Lung (tissue), 12 donors: ENCODE measurements around the gene ANTXR2. TPM values are rescaled to one million over a fixed set of nuclear protein-coding genes. Genes with fewer than 3 reads are reported as not detected.

Experiments used
- ATAC-seq: fragments of 200-7000 bp; cut with Tn5 transposase; one replicate; pipeline ENCODE4 v1.9.1; 2020; ENCODE audit warnings: moderate number of reproducible peaks; ENCODE audit not compliant: insufficient read depth, low FRiP score
- DNase-seq, 3 donors: peaks; one replicate each; pipeline ENCODE4 v3.0.0-alpha.2; 2013 to 2017
- H3K27ac ChIP-seq, 2 donors: one replicate each; pipeline ENCODE4 v1.5.1; 2013; ENCODE audit warnings: mild to moderate bottlenecking in 2 of 2, moderate library complexity in 2 of 2, control low read depth in 1 of 2, inconsistent platforms in 1 of 2, low read depth in 1 of 2, low read length in 1 of 2
- H3K27me3 ChIP-seq, 3 donors: one replicate each; pipeline ENCODE4 v1.5.1; 2013; ENCODE audit warnings: low read length in 2 of 3; ENCODE audit not compliant: control insufficient read depth in 3 of 3, insufficient read depth in 3 of 3
- H3K36me3 ChIP-seq, 4 donors: one replicate each; pipeline ENCODE4 v1.5.1; 2013; ENCODE audit warnings: low read length in 4 of 4, mild to moderate bottlenecking in 1 of 4, moderate library complexity in 1 of 4; ENCODE audit not compliant: control insufficient read depth in 4 of 4, insufficient read depth in 4 of 4
- H3K4me1 ChIP-seq, 5 donors: one replicate each; pipeline ENCODE4 v1.5.1; 2013; ENCODE audit warnings: low read length in 5 of 5, mild to moderate bottlenecking in 2 of 5, moderate library complexity in 1 of 5; ENCODE audit not compliant: control insufficient read depth in 5 of 5, insufficient read depth in 5 of 5
- H3K4me3 ChIP-seq: one replicate; pipeline ENCODE4 v1.5.1; 2013; ENCODE audit warnings: mild to moderate bottlenecking, control low read depth, moderate library complexity
- H3K9ac ChIP-seq, 2 donors: one replicate each; pipeline ENCODE4 v1.5.1; 2013; ENCODE audit warnings: low read length in 2 of 2, control low read depth in 1 of 2; ENCODE audit not compliant: insufficient read depth in 1 of 2
- H3K9me3 ChIP-seq, 4 donors: one replicate each; pipeline ENCODE4 v1.5.1; 2013; ENCODE audit warnings: low read length in 3 of 4, mild to moderate bottlenecking in 1 of 4, moderate library complexity in 1 of 4; ENCODE audit not compliant: control insufficient read depth in 4 of 4, insufficient read depth in 3 of 4
- CTCF ChIP-seq: IDR thresholded peaks from 2 replicates; pipeline ENCODE4 v1.5.1; 2012; ENCODE audit warnings: mild to moderate bottlenecking; ENCODE audit errors: control extremely low read depth, extremely low read depth
- WGBS, 2 donors: extraction: QIAGEN DNeasy Blood & Tissue Kit; methylation state at CpG; one replicate each; pipeline ENCODE4 v1.1.7; 2013; 5-methylcytosine and 5-hydroxymethylcytosine counted together
- polyA plus RNA-seq, 2 donors: library from polyadenylated mRNA; stranded (reverse); fragments of 200-250 nt; gene quantifications; one replicate each; pipeline ENCODE4 v1.2.1, GENCODE V29; 2013
- total RNA-seq, 2 donors: library from RNA; depleted of rRNA in 1 of 2; stranded (reverse); fragments of >200 nt in 1 of 2; gene quantifications; one replicate each; pipeline ENCODE4 v1.2.1, GENCODE V29; 2014 to 2021
- donor health status: control.
- donor health status: control.
- donor health status: Bipolar disorder and iron deficiency.
- donor health status: healthy.
- donor health status: DM: yes; HTN: yes; CAD: no.

Gene ANTXR2
- total and polyA plus RNA-seq, 4 donors: 4.8 to 47.2 (median 28.6) TPM

- no peak for DNase-seq
- H3K36me3 ChIP-seq: no peaks in the 10 kb centered on the region
- no peak overlapping the region for H3K4me3 ChIP-seq
- H3K27ac ChIP-seq: no peak overlapping the region
- no peaks in the 10 kb centered on the region for H3K4me1 ChIP-seq
- no peaks in the 10 kb centered on the region for H3K9me3 ChIP-seq
- H3K27me3 ChIP-seq: no peaks in the 10 kb centered on the region
- no peak for ATAC-seq
- TF ChIP-seq CTCF: no peak
- WGBS, 2 donors: 99 to 100% methylated on average over 1 of the region's 1 CpG
- no peak overlapping the region for H3K9ac ChIP-seq
Measured at GRCh38 chr4:80088471-80088870, 15.4 kb upstream of the ANTXR2 start.

GRCh38 chr4:80086296-80086695, 13.3 kb upstream of the ANTXR2 start:
- WGBS, 2 donors: 84 to 88% methylated on average over 5 of the region's 5 CpGs
- no peak for DNase-seq
- H3K4me3 ChIP-seq: no peak overlapping the region
- no peaks in the 10 kb centered on the region for H3K4me1 ChIP-seq
- no peak for TF ChIP-seq CTCF
- no peaks in the 10 kb centered on the region for H3K27me3 ChIP-seq
- ATAC-seq: no peak
- no peak overlapping the region for H3K9ac ChIP-seq
- H3K27ac ChIP-seq: no peak overlapping the region
- no peaks in the 10 kb centered on the region for H3K36me3 ChIP-seq
- no peaks in the 10 kb centered on the region for H3K9me3 ChIP-seq

GRCh38 chr4:80085081-80085480, 12.1 kb upstream of the ANTXR2 start:
- DNase-seq (no peak), ATAC-seq (no peak)
- Histone ChIP-seq H3K4me3 (no peak overlapping the region), H3K36me3 (no peaks in the 10 kb centered on the region), H3K4me1 (no peaks in the 10 kb centered on the region), H3K9me3 (no peaks in the 10 kb centered on the region), H3K9ac (no peak overlapping the region), H3K27me3 (no peaks in the 10 kb centered on the region), H3K27ac (no peak overlapping the region)
- TF ChIP-seq CTCF: no peak
- WGBS, 2 donors: 98% methylated on average over 3 of the region's 3 CpGs

- H3K9ac ChIP-seq: no peak overlapping the region
- ATAC-seq (no peak), DNase-seq (no peak)
- no peaks in the 10 kb centered on the region for H3K27me3 ChIP-seq
- TF ChIP-seq CTCF: no peak
- no peaks in the 10 kb centered on the region for H3K4me1 ChIP-seq
- no peak overlapping the region for H3K27ac ChIP-seq
- H3K4me3 ChIP-seq: no peak overlapping the region
- no peaks in the 10 kb centered on the region for H3K9me3 ChIP-seq
- H3K36me3 ChIP-seq: no peaks in the 10 kb centered on the region
- 91 to 93% methylated on average over 2 of the region's 2 CpGs for WGBS, 2 donors
Measured at GRCh38 chr4:80082693-80083092, 9.7 kb upstream of the ANTXR2 start.
